Activated naive CD4-positive, alpha-beta T cell treated with Interleukin-2 at 50 U/mL for 16 hours (primary cell): ENCODE measurements around the gene WASF2.
"Not testable (repeated sequence)": the region's sequence is repeated elsewhere in the genome, so short reads cannot be mapped to it uniquely, and the experiment has no call there.

Source experiments
- DNase-seq: peaks from one replicate; pipeline ENCODE4 v3.0.0-alpha.2; 2020

WASF2 gene

DNA sequence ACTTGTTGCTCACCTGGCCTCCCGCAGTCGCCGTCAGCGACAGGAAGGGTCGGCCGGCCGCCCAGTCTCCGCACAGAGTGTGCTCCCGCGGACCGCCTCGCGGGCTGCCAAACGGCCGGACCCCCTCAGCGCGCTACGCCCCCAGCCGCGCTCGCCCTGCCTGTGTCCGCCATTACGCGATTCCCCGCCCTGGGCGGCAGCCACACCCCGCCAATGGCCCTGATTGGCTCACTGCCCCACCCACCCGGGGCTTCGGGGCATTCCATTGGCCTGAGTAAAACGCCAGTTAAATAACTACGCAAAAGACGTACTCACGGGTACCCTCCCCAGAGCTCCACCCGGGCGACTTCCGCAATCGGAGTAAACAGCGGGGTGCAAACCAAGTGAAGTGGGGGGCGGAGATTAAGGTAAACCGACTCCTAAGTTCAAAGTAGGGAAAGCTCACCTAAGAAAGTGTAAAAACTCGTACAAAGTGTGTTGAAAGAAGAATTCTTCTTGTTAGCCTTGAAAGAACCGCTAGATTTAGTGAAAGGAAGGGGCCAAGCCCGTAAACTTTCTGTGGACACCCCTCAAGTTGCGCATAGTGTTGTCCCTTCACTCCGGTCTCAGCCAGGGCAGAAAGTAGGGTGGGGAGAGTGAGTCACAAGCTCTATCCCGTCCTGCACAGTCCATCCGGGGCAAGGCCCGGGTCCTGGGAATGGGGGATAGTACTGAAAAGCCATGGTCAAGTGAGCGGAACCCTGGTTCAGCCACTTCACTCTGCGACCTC, at the start of gene WASF2:
Gene WASF2 (minus strand): TSS at position 195 of the 769 bp plus-strand sequence. CDS start 61,277 bp downstream, outside the sequence.
- peak; percentile 98 for DNase-seq

GRCh38 chr1:27538793-27539192, 48.8 kb upstream of the WASF2 start:
- DNase-seq = no peak

GRCh38 chr1:27538305-27538676, 48.3 kb upstream of the WASF2 start:
- not testable (repeated sequence) for DNase-seq

DNA sequence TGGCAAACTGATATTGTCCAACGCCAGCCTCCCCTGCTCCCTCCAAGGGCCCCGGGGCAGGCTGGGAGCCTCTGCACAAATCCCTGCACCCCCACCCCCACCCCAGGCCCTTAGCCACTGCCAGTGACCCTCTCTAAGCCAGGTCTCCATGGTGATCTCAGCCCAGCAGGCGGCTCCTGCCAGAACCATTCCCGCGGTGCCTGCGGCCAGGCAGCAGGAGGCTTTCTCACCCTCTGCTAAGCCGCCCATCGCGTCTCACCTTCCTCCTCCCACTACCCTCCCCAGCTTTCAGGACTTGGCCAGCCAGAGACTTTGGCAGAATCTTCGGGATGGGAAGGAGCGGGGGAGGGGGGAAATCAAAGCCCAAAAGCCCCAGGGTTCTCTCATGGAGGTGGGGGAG, 46.8 kb upstream of the WASF2 start:
- no peak for DNase-seq

- DNase-seq = no peak
These were observed 46.2 kb upstream of the WASF2 start for GRCh38 chr1:27536010-27536757.

DNA sequence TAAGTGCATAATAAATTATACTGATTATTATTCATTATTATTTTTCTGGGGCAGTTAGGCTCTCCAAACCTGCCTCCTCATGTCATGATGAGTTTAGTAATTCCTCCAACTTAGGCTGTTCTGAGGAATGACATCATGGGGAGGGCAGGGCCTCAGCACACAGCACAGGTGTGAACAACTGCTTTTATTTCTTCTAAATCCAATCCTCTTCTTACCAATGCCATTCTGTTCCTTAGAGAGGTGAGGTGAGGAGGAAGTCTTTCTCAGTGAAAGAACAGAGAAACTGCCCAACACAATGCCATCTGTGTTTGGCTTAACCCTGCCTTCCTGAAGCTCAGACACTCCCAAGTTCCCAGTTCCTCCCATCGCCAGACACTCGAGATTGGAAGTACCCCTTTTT, 45.4 kb upstream of the WASF2 start:
- no peak for DNase-seq

DNA sequence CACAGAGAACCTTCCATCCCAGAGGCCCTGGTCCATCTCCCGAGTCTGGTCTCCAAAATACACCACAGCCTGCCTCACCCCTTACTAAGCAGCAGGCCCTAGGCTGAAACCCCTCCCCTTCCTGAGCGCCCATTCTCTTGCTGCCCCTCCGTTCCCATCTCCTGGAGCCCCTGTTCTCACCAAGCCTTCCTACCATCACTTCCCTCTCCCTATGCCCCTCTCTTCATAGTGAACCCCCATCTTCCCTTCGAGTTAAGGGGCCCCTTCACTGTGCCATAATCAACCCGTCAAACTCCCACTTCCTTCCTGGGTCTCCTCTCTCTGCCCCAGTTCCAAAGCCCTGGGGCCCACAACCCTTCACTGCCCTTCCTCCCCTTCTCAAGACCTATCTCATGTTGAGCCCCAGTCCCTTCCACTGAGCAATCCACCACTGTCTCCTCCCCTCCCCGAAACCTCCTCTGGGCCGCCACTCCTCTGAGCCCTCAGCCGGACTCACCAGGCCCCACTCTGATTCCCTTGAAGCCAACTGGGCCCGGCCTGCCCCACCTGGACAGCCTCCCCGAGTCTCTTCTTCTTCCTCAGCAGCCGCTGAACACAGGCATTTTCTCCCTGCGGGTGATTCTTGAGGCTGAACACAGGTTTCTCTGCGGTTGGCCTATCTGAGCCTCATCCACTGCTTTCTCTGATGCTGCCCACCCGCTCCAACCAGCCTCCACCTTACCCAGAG, 42.2 kb upstream of the WASF2 start:
- DNase-seq = no peak

DNA sequence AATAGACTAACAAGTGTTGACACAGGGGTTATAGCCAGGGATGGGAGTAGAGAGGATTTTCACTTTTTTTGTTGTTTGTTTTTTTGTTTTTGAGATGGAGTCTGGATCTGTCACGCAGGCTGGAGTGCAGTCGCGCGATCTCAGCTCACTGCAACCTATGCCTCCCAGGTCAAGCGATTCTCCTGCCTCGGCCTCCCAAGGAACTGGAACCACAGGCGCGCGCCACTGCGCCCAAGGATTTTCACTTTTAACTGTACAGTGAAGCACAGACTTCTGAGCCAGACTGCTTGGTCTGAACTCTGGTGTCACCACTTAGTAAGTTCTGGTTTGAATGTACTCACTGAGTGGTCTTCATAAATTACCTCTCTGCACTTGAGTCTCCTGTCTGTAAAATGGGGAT, 40.2 kb upstream of the WASF2 start:
- DNase-seq = no peak

DNA sequence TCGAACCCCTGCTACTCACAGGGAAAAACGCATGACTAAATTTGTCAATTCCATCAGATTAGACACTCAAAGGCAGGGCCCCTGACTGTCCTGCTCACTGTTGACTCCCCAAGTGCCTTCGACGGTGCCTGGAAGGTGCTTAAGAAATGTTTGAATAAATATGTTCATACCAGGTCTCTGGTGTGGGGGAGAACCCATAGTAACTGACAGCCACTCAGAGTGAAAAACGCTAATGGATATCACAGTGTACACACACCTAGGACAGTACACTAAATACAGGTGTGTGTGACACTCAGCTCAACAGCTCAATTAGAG, 39.7 kb upstream of the WASF2 start:
- no peak for DNase-seq

DNA sequence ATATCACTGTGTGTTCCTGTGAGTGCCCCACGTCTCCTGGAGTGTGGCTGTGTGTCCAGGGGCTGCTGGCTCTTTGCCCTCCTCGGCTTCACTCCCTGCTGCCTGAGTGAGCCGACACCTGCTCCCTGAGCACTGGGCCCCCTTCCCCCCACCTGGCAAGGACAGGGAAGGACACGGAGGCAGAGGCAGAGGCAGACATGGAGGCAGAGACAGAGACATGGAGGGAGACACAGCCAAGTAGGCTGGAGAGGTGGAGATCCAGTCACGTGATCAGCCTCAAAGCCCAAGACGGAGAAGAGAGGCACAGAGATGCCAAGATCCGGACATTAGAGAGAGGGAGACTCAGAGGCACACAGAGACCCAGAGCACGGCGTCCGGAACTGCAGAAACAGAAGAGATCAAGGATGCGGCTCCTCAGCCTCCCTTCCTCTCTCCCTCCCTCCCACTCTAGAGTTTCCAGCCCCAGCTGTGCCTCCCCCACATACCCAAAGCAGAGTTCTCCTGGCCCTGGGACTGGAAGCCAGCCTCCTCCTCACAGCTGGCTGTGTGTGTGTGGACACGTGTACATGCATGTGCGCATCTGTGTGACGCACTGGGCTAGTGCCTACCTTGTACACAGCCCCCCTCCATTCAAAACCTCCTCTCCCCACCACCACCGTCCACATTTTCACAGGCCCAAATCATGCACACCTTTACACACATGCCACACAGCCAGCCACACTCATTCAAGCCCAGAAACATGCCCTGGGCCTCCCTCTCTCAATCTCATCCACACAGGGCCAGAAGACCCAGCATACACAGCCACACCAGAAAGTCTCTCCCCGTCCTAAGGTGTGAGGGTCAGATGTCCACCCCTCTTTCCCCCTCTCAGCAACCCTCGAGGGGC, 39.1 kb upstream of the WASF2 start:
- no peak for DNase-seq

DNA sequence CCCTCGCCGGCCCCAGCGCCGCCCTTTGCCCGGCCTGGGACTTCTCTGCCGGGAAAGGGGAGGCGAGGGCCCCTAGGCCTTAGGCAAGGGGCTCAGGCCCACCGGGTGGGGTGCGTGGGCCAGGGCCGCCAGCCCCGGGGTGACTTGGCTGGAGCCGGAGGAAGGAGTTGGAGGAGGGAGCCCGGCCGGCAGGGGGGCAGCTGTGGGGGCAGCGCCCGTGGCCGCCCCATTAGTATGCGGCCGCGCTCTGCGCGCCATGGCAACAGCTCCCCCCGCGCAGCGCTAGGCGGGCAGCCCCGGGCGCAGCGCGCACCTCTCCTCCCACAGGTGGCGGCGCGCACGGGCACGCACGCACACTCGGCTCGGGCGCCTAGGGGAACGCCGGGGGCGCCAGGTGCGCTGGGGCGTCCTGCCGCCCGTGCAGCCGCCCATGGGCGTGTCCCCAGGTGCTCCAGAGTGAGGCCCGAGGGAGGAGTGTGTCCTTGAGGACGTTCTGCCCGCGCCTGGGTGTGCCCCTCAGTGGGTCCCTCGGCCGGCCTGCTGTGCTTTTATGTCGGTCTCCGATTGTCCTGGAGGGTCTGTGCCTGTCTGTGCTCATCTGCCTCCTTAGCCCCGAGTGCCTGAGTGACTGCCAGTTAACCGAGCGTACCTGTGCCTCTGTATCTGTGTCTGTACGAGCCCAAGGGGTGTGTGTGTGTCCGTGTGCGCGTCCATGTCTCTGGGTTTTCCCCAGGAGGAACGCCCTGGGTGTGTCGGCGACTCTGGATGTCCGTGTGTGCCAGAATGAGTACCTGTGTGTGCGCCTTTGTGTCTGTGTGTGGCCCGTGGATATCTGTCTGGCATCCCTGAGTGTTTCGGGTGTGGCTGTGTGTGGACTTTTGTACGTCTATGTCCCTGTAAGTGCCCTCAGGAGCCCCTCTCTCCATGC, 38.2 kb upstream of the WASF2 start:
- DNase-seq = peak; percentile 55

DNA sequence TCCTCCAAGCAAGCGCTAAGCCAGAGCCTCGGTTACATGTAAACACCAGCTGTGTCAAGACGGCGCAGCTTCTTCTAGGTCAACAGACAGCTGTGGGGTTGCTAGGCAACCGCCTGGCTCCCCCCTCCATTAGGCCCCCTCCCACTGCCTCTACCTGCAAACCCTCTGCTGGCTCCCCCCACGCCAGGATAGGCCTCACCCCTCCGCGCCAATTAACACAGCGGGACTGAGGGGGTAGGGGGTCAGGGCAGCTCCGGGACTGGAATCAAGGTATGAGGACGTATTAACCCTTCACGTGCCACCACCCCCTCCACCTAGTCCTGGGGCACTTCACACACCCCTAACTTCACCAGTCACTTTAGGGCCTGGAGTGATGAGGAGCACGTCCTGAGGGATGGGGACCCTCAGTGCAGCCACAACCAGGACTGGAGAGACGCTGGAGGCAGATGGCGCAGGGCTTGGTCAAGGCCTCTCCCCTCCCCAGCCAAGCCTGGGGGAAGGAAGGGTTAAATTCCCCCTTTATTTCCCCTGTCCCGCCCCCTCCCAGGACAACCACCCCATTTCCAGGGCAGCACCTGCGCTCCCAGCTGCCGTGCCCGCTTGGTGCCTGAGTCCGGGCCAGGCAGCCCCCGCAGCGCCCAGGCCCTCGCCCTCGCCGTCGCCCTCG, 37.4 kb upstream of the WASF2 start:
- peak; percentile 18 for DNase-seq

DNA sequence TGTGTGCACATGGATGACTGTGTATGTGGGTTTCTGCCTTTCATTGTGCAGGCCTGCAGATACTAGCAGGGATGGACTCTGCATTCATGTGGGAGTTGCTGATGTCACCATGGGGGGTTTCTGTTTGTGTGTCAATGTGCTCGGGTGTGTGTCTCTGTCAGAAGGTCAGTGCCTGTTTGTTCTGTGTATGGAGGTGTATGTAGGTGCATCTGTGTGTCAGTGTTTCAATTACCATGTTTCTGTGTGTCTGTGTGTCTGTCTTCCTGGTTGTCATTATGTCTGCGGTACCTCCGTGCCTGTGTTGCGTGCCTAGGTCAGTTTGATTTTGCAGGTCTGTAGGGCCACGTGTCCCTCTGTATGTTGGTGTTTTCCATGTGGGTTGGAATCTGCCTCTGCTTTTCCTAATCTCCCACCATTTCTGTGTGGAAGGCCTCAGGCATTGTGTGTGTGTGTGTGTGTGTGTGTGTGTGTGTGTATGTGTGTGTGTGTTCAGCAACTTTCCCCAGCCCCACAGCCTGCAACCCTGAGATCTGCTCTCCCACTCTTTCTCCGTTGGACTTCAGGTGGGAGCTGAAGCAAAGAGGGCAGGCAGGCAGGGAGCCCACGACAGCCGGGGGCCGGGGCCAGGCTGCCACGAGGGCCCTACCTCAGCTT, 36.7 kb upstream of the WASF2 start:
- peak; percentile 23 for DNase-seq

DNA sequence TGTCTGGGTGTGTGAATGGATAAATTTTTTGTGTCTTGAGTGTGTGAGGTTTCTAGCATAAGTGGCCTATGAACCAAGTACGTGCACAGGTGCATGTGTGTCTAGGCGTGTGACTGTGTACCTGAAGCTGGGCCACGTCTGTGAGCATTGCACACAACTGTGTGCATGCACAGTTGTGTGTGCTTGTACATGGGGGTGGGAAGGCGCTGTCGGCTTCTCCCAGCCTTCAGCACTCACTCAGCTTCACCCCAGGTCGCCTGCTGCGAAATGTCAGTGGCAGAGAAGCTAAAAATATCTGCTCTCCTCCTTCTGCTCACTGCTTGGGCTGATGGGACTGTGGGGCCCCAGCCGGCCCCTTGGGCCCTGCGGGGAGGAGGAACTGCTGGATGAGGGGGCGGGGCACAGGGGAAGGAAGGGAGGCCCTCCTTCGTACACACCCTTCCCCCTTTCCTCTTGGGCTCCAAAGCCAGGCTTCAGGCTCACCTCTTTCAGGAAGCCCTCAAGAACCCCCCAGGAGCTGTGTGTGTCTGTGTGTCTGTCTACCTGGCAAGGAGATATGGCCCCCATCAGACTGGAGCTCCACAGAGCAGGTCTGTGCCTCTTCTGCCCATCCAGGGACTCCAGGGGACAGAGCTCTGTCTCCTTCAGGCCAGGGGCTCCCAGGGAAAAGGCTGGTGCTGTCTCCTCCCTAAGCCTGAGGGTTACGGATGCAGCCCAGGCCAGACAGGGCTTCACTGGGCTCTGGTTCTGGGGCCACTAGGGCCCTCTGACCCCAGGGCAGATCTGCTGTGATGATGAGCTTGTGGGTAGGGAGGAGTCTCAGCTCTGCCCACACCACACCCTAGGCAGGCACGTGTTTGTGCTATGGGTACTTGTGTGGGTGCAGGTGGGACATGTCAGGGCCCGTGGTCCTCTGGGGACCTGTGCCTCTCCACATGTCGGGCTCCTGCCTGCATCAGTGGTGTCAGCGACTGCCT, 35.6 kb upstream of the WASF2 start:
- DNase-seq = peak; percentile 55

- DNase-seq = no peak
These were observed 33.5 kb upstream of the WASF2 start for GRCh38 chr1:27523337-27524020.

DNA sequence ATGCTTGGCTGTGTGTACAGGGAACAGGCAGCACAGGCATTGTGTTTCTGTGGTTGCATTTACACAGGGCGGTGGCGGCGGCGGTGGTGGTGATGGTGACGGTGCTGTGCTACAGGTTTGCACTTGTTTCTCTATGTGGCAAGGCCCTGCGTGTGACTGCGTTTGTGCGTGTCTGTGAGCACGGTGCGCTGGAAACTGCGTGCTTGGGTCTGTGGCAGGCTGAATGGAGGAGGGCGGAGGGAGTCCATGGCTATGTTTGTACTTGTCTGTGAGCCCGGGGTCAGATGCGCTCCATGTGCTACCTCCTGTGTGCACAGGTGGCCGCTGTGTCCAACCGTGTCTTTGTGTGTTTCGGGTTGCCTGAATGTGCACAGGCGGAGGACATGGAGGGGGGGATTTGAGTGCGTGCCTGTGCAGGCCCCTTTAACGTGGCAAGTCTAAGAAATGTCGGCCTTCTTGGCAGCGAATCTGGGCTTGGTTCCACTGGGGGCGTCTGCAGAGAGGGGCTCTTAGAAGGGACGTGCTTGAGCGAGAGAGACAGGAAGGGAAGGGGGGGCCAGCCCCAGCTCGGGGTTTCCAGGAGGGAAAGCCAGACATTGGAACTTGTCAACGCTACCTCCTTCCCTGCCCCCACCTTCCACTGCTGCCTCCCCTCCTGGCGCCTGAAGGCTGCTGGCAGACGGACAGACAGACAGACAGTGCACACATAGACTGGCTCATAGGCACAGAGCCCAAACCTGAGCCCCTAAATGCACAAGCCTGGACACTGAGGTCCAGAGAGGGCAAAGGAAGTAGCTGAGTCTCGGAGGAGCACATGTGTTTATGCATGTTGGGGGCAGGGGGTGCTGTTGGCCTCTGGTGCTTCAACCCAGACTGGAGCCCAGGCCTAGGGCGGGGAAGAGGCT, 32.7 kb upstream of the WASF2 start:
- DNase-seq = peak; percentile 72

GRCh38 chr1:27521861-27522431, 32.0 kb upstream of the WASF2 start:
- DNase-seq = peak; percentile 16
